ENCODE measurements around the gene TMEM248. TPM values are rescaled to one million over a fixed set of nuclear protein-coding genes. Genes with fewer than 3 reads are reported as not detected.

TMEM248 gene
- total and polyA plus RNA-seq, 2 of the 13 experiments (the other 11 are each of a cell fraction or from before 2014, with no cell fraction given), result 54.3 to 109 TPM

DNA sequence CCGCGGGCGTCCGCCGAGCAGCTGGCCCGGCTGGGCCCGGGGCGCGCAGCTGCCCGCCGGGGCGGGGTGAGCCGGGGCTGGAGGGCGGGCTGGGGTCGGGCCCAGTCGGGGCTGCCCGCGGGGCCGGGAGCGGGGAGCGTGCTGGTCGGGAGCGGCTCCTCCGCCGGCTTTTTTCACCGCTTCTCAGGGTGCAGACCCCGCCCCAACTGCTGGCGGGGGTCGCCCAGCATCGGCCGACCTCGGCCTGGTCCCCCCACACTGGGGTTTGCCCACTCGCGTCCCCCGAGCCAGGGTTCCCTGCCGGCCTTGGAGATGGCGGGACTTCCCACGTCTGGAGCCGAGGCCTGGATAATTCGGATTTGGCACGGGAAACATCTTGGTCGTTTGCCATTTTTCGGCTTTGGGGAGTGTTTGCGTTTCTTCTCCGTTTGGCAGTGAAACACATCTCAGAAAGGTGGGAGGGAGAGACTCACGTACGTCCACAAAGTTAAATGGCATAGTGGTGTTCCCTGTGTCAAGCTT, 432 bp downstream of the TMEM248 start (continued):
- TF ChIP-seq, protein P1, sequence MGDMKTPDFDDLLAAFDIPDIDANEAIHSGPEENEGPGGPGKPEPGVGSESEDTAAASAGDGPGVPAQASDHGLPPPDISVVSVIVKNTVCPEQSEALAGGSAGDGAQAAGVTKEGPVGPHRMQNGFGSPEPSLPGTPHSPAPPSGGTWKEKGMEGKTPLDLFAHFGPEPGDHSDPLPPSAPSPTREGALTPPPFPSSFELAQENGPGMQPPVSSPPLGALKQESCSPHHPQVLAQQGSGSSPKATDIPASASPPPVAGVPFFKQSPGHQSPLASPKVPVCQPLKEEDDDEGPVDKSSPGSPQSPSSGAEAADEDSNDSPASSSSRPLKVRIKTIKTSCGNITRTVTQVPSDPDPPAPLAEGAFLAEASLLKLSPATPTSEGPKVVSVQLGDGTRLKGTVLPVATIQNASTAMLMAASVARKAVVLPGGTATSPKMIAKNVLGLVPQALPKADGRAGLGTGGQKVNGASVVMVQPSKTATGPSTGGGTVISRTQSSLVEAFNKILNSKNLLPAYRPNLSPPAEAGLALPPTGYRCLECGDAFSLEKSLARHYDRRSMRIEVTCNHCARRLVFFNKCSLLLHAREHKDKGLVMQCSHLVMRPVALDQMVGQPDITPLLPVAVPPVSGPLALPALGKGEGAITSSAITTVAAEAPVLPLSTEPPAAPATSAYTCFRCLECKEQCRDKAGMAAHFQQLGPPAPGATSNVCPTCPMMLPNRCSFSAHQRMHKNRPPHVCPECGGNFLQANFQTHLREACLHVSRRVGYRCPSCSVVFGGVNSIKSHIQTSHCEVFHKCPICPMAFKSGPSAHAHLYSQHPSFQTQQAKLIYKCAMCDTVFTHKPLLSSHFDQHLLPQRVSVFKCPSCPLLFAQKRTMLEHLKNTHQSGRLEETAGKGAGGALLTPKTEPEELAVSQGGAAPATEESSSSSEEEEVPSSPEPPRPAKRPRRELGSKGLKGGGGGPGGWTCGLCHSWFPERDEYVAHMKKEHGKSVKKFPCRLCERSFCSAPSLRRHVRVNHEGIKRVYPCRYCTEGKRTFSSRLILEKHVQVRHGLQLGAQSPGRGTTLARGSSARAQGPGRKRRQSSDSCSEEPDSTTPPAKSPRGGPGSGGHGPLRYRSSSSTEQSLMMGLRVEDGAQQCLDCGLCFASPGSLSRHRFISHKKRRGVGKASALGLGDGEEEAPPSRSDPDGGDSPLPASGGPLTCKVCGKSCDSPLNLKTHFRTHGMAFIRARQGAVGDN (CRISPR knock-in tag; IDR thresholded peaks at IDR 0.05), result no peak
- TF ChIP-seq ZNF317 (CRISPR knock-in tag; IDR thresholded peaks at IDR 0.05) (no peak), MEF2D (CRISPR knock-in tag; IDR thresholded peaks at IDR 0.05) (no peak)
- TF ChIP-seq, protein P2, sequence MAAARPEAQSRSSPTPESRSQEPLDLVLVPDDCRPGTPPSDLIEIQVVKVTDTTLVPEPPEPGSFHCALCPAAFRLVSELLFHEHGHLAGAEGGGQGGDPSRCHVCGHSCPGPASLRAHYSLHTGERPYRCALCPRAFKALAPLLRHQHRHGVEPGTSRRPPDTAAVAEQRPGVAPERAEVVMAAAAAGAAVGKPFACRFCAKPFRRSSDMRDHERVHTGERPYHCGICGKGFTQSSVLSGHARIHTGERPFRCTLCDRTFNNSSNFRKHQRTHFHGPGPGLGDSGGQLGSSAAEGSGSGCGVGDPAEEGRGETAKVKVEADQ (CRISPR knock-in tag; IDR thresholded peaks at IDR 0.05; ENCODE audit: borderline replicate concordance), result no peak

GRCh38 chr7:66921918-66922486, 977 bp downstream of the TMEM248 start:
- Histone ChIP-seq H3K79me2 (ENCODE audit: insufficient read depth, low read length) (peaks cover 51% of the 10 kb centered on the region), H3K4me2 (ENCODE audit: low read depth, low read length) (peak overlapping the region; percentile 92), H2AFZ (ENCODE audit: low read length) (no peak overlapping the region), H3K27me3 (ENCODE audit: control insufficient read depth in 1 of 2, insufficient read depth in 2 of 2, low read length in 2 of 2) (no peaks in the 10 kb centered on the region; a peak in 1 of 5 replicates), H3K36me3 (replicated peaks in 1 of 2; ENCODE audit: control insufficient read depth in 1 of 2, insufficient read depth in 2 of 2, low read length in 2 of 2) (no peaks in the 10 kb centered on the region; a peak in 2 of 5 replicates), H3K9ac (ENCODE audit: insufficient read depth, low read depth, low read length) (peak overlapping the region; percentile 98), H3K4me3 (replicated peaks in 1 of 3; ENCODE audit: insufficient read depth in 1 of 3, low read depth in 2 of 3, low read length in 3 of 3) (peak overlapping the region; percentile 74 to 98 (median 88)), H3K4me1 (ENCODE audit: insufficient read depth, low read length) (peaks cover 50% of the 10 kb centered on the region), H3K9me3 (ENCODE audit: low read length) (no peaks in the 10 kb centered on the region), H4K20me1 (ENCODE audit: insufficient read depth, low read length) (no peaks in the 10 kb centered on the region), H3K27ac (ENCODE audit: extremely low read length, insufficient read depth, low read length) (peak overlapping the region; percentile 52)
- ChIA-PET POLR2A (interaction anchor here (1.0 kb wide), 1 partner anchor 77 kb away, joined by 4 read pairs; no protein-coding TSS in a partner anchor), CTCF (ENCODE audit: low intra/inter-chr PET ratio, low total read pairs) (no interaction called here)
- TSS peak; percentile 64 for BruUV-seq (replicated peaks)
- 4% methylated on average over 14 of the region's 15 CpGs for WGBS (ENCODE audit: low lambda C conversion rate)
- intact Hi-C loops (cut with micrococcal nuclease; ENCODE audit: unreplicated experiment) (no loop called here), in situ Hi-C loops (cut with HindIII; ENCODE audit: extremely low pct_ligation_motif_present, low pct_unique_long_range_greater_than_20kb) (no loop called here)
- DNase-seq (ENCODE audit: low spot score), result peak; percentile 30
- peak; percentile 43 for ATAC-seq
- FAIRE-seq, result no peak
- TF ChIP-seq HMGA1 (CRISPR knock-in tag; conservative IDR thresholded peaks at IDR 0.05), result no peak
- TF ChIP-seq, protein P3, sequence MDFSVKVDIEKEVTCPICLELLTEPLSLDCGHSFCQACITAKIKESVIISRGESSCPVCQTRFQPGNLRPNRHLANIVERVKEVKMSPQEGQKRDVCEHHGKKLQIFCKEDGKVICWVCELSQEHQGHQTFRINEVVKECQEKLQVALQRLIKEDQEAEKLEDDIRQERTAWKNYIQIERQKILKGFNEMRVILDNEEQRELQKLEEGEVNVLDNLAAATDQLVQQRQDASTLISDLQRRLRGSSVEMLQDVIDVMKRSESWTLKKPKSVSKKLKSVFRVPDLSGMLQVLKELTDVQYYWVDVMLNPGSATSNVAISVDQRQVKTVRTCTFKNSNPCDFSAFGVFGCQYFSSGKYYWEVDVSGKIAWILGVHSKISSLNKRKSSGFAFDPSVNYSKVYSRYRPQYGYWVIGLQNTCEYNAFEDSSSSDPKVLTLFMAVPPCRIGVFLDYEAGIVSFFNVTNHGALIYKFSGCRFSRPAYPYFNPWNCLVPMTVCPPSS (IDR thresholded peaks at IDR 0.05), result no peak
- TF ChIP-seq, protein P4, sequence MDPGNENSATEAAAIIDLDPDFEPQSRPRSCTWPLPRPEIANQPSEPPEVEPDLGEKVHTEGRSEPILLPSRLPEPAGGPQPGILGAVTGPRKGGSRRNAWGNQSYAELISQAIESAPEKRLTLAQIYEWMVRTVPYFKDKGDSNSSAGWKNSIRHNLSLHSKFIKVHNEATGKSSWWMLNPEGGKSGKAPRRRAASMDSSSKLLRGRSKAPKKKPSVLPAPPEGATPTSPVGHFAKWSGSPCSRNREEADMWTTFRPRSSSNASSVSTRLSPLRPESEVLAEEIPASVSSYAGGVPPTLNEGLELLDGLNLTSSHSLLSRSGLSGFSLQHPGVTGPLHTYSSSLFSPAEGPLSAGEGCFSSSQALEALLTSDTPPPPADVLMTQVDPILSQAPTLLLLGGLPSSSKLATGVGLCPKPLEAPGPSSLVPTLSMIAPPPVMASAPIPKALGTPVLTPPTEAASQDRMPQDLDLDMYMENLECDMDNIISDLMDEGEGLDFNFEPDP (CRISPR knock-in tag; conservative IDR thresholded peaks at IDR 0.05), result no peak
- TF ChIP-seq KLF12 (CRISPR knock-in tag; IDR thresholded peaks at IDR 0.05; ENCODE audit: borderline replicate concordance), result no peak
- no peak for TF ChIP-seq RORA (CRISPR knock-in tag; IDR thresholded peaks at IDR 0.05)
- peak; percentile 20; the same call in 1 of the 2 replicates for TF ChIP-seq ZFP37 (CRISPR knock-in tag; IDR thresholded peaks at IDR 0.05; ENCODE audit: borderline replicate concordance)
